Muscle layer of duodenum (tissue), 2 donors: ENCODE measurements around the gene MN1.

Experiments used
- H3K27ac ChIP-seq: one replicate; pipeline ENCODE4 v1.7.0; 2013; ENCODE audit warnings: mild to moderate bottlenecking, low read length
- H3K27me3 ChIP-seq: one replicate; pipeline ENCODE4 v1.7.0; 2013; ENCODE audit warnings: low read depth, mild to moderate bottlenecking, control low read depth, low read length
- H3K36me3 ChIP-seq, 2 donors: one replicate each; pipeline ENCODE4 v1.7.0; 2013; ENCODE audit warnings: low read length in 2 of 2, control low read depth in 1 of 2, mild to moderate bottlenecking in 1 of 2; ENCODE audit not compliant: insufficient read depth in 2 of 2, control insufficient read depth in 1 of 2
- H3K4me1 ChIP-seq, 2 donors: one replicate each; pipeline ENCODE4 v1.7.0; 2013; ENCODE audit warnings: low read length in 2 of 2, mild to moderate bottlenecking in 2 of 2, control low read depth in 1 of 2, moderate library complexity in 1 of 2; ENCODE audit not compliant: insufficient read depth in 2 of 2, control insufficient read depth in 1 of 2
- H3K4me3 ChIP-seq, 2 donors: one replicate each; pipeline ENCODE4 v1.7.0; 2013; ENCODE audit warnings: low read length in 2 of 2, low read depth in 1 of 2, mild to moderate bottlenecking in 1 of 2
- H3K9me3 ChIP-seq, 2 donors: one replicate each; pipeline ENCODE4 v1.7.0; 2013; ENCODE audit warnings: low read length in 2 of 2, control low read depth in 1 of 2, mild to moderate bottlenecking in 1 of 2; ENCODE audit not compliant: control insufficient read depth in 1 of 2
- donor health status: healthy.

Gene MN1

DNA sequence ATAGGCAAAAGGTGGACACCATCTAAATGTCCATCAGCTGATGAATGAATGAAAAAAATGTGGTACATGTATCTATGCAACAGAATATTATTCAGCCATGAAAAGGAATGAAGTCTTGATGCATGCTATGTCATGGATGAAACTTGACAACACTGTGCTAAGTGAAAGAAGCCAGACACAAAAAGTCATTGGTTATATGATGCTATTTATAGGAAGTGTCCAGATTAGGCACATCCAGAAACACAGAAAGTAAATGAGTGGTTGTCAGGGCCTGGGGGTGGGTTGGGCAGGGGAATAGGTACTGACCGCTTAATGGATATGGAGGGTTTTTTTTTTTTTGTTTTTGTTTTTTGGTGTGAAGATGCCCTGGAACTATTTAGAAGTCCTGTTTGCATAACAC lies 21.7 kb upstream of the MN1 start:
- Histone ChIP-seq H3K27me3 (no peaks in the 10 kb centered on the region), H3K36me3 (no peaks in the 10 kb centered on the region), H3K27ac (no peak overlapping the region), H3K9me3 (no peaks in the 10 kb centered on the region), H3K4me3 (no peak overlapping the region), H3K4me1 (no peaks in the 10 kb centered on the region)

GRCh38 chr22:27820896-27821866 lies 19.6 kb upstream of the MN1 start:
- H3K4me3 ChIP-seq = no peak overlapping the region
- H3K4me1 ChIP-seq = no peaks in the 10 kb centered on the region
- H3K27me3 ChIP-seq = no peaks in the 10 kb centered on the region
- no peaks in the 10 kb centered on the region for H3K9me3 ChIP-seq
- no peak overlapping the region for H3K27ac ChIP-seq
- no peaks in the 10 kb centered on the region for H3K36me3 ChIP-seq

DNA sequence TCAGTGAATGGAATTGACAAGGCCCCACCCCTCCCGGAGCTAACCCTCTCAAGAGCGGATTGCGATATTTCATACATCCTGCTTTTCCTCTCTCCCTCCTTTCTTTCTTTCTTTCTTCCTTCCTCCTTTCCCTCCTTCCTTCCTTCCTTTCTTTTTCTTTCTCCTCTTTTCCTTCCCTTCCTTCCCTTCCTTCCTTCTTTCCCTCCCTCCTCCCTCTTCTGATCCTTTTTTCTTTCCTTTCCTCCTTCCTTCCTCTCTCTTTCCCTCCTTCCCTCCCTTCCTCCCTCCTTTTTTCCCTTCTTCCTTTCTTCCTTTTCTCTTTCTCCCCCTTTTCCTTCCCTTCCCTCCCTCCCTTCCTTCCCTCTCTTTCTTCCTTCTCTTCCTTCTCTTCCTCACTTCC lies 15.0 kb upstream of the MN1 start:
- no peaks in the 10 kb centered on the region for H3K4me1 ChIP-seq
- no peak overlapping the region for H3K4me3 ChIP-seq
- H3K36me3 ChIP-seq = no peaks in the 10 kb centered on the region
- H3K27ac ChIP-seq = no peak overlapping the region
- H3K27me3 ChIP-seq = no peaks in the 10 kb centered on the region
- H3K9me3 ChIP-seq = no peaks in the 10 kb centered on the region

- Histone ChIP-seq H3K9me3 (no peaks in the 10 kb centered on the region), H3K4me1 (peaks cover 0 to 6% of the 10 kb centered on the region in 2 donors), H3K27me3 (no peaks in the 10 kb centered on the region), H3K36me3 (no peaks in the 10 kb centered on the region), H3K4me3 (no peak overlapping the region), H3K27ac (no peak overlapping the region)
Observed at GRCh38 chr22:27815826-27816530, 14.4 kb upstream of the MN1 start.

GRCh38 chr22:27814993-27815392 lies 13.4 kb upstream of the MN1 start:
- Histone ChIP-seq H3K4me3 (no peak overlapping the region), H3K9me3 (no peaks in the 10 kb centered on the region), H3K27me3 (no peaks in the 10 kb centered on the region), H3K36me3 (no peaks in the 10 kb centered on the region), H3K27ac (no peak overlapping the region), H3K4me1 (peaks cover 0 to 15% of the 10 kb centered on the region in 2 donors)

DNA sequence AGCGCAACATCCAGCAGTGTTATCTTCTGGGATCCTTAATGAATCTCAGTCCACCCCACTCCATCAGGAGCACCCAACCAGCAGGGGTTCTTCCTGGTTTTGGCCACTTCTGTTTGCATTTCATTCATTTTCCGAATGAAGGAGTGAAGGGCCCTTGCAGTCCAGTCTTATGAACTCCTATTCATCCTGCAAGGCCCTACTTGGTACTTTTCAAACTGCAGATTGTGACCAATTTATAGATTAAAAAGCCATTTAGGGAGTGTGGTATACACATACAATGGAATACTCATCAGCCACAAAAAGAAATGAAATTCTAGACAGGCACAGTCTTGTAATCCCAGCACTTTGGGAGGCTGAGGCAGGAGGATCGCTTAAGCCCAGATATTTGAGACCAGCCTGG lies 10.2 kb upstream of the MN1 start:
- Histone ChIP-seq H3K4me3 (no peak overlapping the region), H3K4me1 (peaks cover 0 to 15% of the 10 kb centered on the region in 2 donors), H3K9me3 (no peaks in the 10 kb centered on the region), H3K27ac (no peak overlapping the region), H3K27me3 (no peaks in the 10 kb centered on the region), H3K36me3 (no peaks in the 10 kb centered on the region)

GRCh38 chr22:27810609-27811151 lies 9.1 kb upstream of the MN1 start:
- Histone ChIP-seq H3K9me3 (no peaks in the 10 kb centered on the region), H3K27ac (no peak overlapping the region)

DNA sequence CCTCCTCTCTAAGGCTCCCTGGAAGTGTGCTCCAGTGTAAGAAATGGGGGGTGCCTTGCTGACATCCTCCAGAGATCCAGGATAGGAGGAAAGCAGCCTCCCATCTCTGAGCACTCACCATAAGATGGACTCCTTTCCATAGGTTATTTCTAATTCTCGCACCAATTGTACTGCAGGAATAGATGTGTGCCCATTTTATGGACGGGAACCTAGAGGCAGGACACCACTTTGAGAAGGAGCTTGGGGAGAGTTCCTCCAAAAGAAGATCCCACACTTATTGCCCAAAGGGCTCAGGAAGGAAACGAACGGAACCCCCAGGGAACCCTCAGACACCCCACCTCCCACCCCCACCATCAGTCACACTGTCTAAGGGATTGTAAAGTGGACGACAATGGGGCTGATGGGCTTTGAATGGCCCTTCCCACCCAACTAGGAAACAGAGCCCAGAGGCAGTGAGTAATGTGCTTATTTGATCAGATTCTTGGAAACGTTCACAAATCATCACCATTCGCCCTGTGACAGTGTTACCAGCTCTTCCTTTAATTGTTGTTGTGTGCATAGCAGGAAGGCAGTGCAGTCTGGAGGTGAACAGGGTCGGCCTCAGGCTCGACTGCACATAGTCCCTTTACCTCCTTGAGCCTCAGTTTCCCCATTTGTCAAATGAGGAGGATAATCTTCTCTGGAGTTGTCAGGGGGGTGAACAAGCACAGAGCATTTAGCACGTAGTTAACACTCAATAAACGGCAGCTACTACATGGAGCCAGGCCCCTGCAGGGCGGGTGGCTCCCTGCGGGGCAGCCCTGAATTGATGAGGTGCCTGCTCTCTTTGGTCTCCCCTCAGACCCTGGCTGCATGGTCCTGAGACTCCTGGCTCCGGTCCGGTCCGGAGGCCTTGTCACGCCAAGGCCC lies 8.4 kb upstream of the MN1 start:
- H3K4me1 ChIP-seq = peaks cover 0 to 15% of the 10 kb centered on the region in 2 donors
- H3K27me3 ChIP-seq = no peaks in the 10 kb centered on the region
- no peaks in the 10 kb centered on the region for H3K9me3 ChIP-seq
- no peaks in the 10 kb centered on the region for H3K36me3 ChIP-seq
- no peak overlapping the region for H3K4me3 ChIP-seq
- H3K27ac ChIP-seq = no peak overlapping the region

More at GRCh38 chr22:27810609-27811151, 9.1 kb upstream of the MN1 start:
- no peaks in the 10 kb centered on the region for H3K36me3 ChIP-seq
- H3K4me1 ChIP-seq = peaks cover 0 to 15% of the 10 kb centered on the region in 2 donors
- no peak overlapping the region for H3K4me3 ChIP-seq
- no peaks in the 10 kb centered on the region for H3K27me3 ChIP-seq

DNA sequence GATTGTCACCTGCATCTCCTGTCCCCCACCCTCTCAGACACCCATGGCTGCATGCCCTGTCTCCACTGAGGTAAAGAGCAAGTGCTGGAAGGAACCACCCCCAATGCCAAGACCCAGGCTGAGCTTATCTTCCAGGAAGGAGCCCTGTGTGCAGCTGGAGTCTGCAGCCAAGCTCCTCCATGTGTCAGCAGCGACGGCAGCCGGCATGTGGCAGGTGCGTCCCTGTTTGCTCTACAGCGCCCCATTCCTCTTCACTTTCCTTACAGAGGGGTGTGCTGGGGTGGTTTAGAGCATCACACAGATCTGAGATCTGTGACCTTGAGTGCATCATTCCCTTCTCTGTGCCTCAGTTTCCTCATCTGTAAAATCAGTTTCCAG lies 7.7 kb upstream of the MN1 start:
- Histone ChIP-seq H3K36me3 (no peaks in the 10 kb centered on the region), H3K4me3 (no peak overlapping the region), H3K9me3 (no peaks in the 10 kb centered on the region), H3K27ac (no peak overlapping the region), H3K4me1 (peaks cover 0 to 21% of the 10 kb centered on the region in 2 donors), H3K27me3 (no peaks in the 10 kb centered on the region)

- Histone ChIP-seq H3K4me3 (no peak overlapping the region), H3K36me3 (no peaks in the 10 kb centered on the region), H3K9me3 (no peaks in the 10 kb centered on the region), H3K27me3 (no peaks in the 10 kb centered on the region), H3K4me1 (peaks cover 0 to 22% of the 10 kb centered on the region in 2 donors), H3K27ac (no peak overlapping the region)
Observed at GRCh38 chr22:27808451-27809225, 7.1 kb upstream of the MN1 start.
